ENCODE data around the gene CTNND1. TPM values are rescaled to one million over a fixed set of nuclear protein-coding genes. Genes with fewer than 3 reads are reported as not detected.

The CTNND1 gene
- total and polyA plus RNA-seq, 9 of the 15 experiments (the other 6 are each of a cell fraction or from before 2014, with no cell fraction given): 11.1 to 74.0 (median 43.3) TPM

GRCh38 chr11:57761301-57762234 lies at the start of gene CTNND1 (continued):
- TF ChIP-seq OTX1 (CRISPR knock-in tag; IDR thresholded peaks at IDR 0.05): peak; percentile 34; the same call in 1 of the 2 replicates
- TF ChIP-seq CSDE1 (IDR thresholded peaks at IDR 0.05): no peak
- TF ChIP-seq L3MBTL2 (IDR thresholded peaks at IDR 0.05): no peak; the same call in 1 of the 2 replicates
- TF ChIP-seq, protein P1, sequence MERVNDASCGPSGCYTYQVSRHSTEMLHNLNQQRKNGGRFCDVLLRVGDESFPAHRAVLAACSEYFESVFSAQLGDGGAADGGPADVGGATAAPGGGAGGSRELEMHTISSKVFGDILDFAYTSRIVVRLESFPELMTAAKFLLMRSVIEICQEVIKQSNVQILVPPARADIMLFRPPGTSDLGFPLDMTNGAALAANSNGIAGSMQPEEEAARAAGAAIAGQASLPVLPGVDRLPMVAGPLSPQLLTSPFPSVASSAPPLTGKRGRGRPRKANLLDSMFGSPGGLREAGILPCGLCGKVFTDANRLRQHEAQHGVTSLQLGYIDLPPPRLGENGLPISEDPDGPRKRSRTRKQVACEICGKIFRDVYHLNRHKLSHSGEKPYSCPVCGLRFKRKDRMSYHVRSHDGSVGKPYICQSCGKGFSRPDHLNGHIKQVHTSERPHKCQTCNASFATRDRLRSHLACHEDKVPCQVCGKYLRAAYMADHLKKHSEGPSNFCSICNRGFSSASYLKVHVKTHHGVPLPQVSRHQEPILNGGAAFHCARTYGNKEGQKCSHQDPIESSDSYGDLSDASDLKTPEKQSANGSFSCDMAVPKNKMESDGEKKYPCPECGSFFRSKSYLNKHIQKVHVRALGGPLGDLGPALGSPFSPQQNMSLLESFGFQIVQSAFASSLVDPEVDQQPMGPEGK (CRISPR knock-in tag; IDR thresholded peaks at IDR 0.05; ENCODE audit: borderline replicate concordance): no peak
- TF ChIP-seq ZEB2 (IDR thresholded peaks at IDR 0.05): 0 out of 2 replicates have a peak, but pooled peaks have one; percentile 51
- TF ChIP-seq MAFK (IDR thresholded peaks at IDR 0.05; ENCODE audit: low read length): 0 out of 2 replicates have a peak, but pooled peaks have one; percentile 19
- no peak for TF ChIP-seq RERE (CRISPR knock-in tag; IDR thresholded peaks at IDR 0.05; ENCODE audit: borderline replicate concordance)
- peak; percentile 88 for TF ChIP-seq MBD2 (IDR thresholded peaks at IDR 0.05; ENCODE audit: borderline replicate concordance, low read depth)
- TF ChIP-seq ZNF146 (CRISPR knock-in tag; IDR thresholded peaks at IDR 0.05; ENCODE audit: unreplicated experiment): no peak
- no peak for TF ChIP-seq KLF13 (tag; IDR thresholded peaks at IDR 0.05; ENCODE audit: borderline replicate concordance, low read depth)
- TF ChIP-seq STAT5B (CRISPR knock-in tag; IDR thresholded peaks at IDR 0.05): no peak
- peak; percentile 59 for TF ChIP-seq SMARCA4 (IDR thresholded peaks at IDR 0.05)
- no peak for TF ChIP-seq DEAF1 (CRISPR knock-in tag; IDR thresholded peaks at IDR 0.05)
- TF ChIP-seq RBM39 (optimal IDR thresholded peaks at IDR 0.05; ENCODE audit: low read depth, low read length): no peak
- TF ChIP-seq ASH1L (IDR thresholded peaks at IDR 0.05; ENCODE audit: borderline replicate concordance, low read depth, partially characterized antibody): peak; percentile 81
- no peak for TF ChIP-seq ZNF354B (CRISPR knock-in tag; IDR thresholded peaks at IDR 0.05)
- TF ChIP-seq FUS (optimal IDR thresholded peaks at IDR 0.05; ENCODE audit: low read depth, low read length): no peak
- TF ChIP-seq TFAP4 (CRISPR knock-in tag; IDR thresholded peaks at IDR 0.05; ENCODE audit: borderline replicate concordance): no peak

Measured in K562 (cell line).